IPS DF 6.9 (cell line): ENCODE measurements around the gene SLC9A1.

Experiments used
- DNase-seq: peaks from one replicate; pipeline ENCODE4 v3.0.0-alpha.2; 2013; ENCODE audit warnings: low read depth, low spot score
- H3K27ac ChIP-seq: one replicate; pipeline ENCODE4 v1.5.1; 2013; ENCODE audit warnings: low read length, control low read depth
- H3K27me3 ChIP-seq: 2 replicates; pipeline ENCODE4 v1.6.1; 2013; ENCODE audit warnings: mild to moderate bottlenecking, low read length; ENCODE audit not compliant: control insufficient read depth, insufficient read depth
- H3K36me3 ChIP-seq: 2 replicates; pipeline ENCODE4 v1.6.1; 2013; ENCODE audit warnings: low read length; ENCODE audit not compliant: control insufficient read depth, insufficient read depth
- H3K4me1 ChIP-seq: 2 replicates; pipeline ENCODE4 v1.6.1; 2013; ENCODE audit warnings: low read length; ENCODE audit not compliant: control insufficient read depth, insufficient read depth
- H3K4me3 ChIP-seq: 2 replicates; pipeline ENCODE4 v1.5.1; 2013; ENCODE audit warnings: mild to moderate bottlenecking, low read length
- H3K9me3 ChIP-seq: 2 replicates; pipeline ENCODE4 v1.6.1; 2013; ENCODE audit warnings: low read length, inconsistent platforms; ENCODE audit not compliant: control insufficient read depth, insufficient read depth
- WGBS: extraction: QIAGEN DNeasy Blood & Tissue Kit; methylation state at CpG from one replicate; pipeline ENCODE4 v1.1.7; 2013; ENCODE audit warnings: mixed read lengths, missing lambda C conversion rate; ENCODE audit not compliant: insufficient read length, insufficient coverage; 5-methylcytosine and 5-hydroxymethylcytosine counted together

The SLC9A1 gene

GRCh38 chr1:27106561-27107323, 48.2 kb downstream of the SLC9A1 start:
- Histone ChIP-seq H3K27me3 (no peaks in the 10 kb centered on the region), H3K4me3 (no peak overlapping the region), H3K36me3 (no peaks in the 10 kb centered on the region), H3K27ac (no peak overlapping the region), H3K9me3 (no peaks in the 10 kb centered on the region), H3K4me1 (peaks cover 2% of the 10 kb centered on the region; the same call in 1 of the 2 replicates)
- WGBS = no CpG with 5 or more reads among the region's 7 CpGs
- no peak for DNase-seq

GRCh38 chr1:27105018-27105417, 49.9 kb downstream of the SLC9A1 start:
- peaks cover 6% of the 10 kb centered on the region for H3K4me1 ChIP-seq
- no peaks in the 10 kb centered on the region for H3K9me3 ChIP-seq
- H3K4me3 ChIP-seq = no peak overlapping the region
- DNase-seq = no peak
- no peaks in the 10 kb centered on the region; the same call in 1 of the 2 replicates for H3K36me3 ChIP-seq
- H3K27ac ChIP-seq = no peak overlapping the region
- no peaks in the 10 kb centered on the region for H3K27me3 ChIP-seq
- WGBS = no CpG with 5 or more reads among the region's 2 CpGs

- no peaks in the 10 kb centered on the region for H3K27me3 ChIP-seq
- H3K4me3 ChIP-seq = no peak overlapping the region
- no peaks in the 10 kb centered on the region for H3K9me3 ChIP-seq
- no peaks in the 10 kb centered on the region; the same call in 1 of the 2 replicates for H3K36me3 ChIP-seq
- H3K4me1 ChIP-seq = peaks cover 12% of the 10 kb centered on the region
- DNase-seq = no peak
- no CpG with 5 or more reads among the region's 4 CpGs for WGBS
- H3K27ac ChIP-seq = no peak overlapping the region
Observed at GRCh38 chr1:27103498-27103897, 51.4 kb downstream of the SLC9A1 start.

- Histone ChIP-seq H3K27ac (no peak overlapping the region), H3K36me3 (no peaks in the 10 kb centered on the region; the same call in 1 of the 2 replicates), H3K4me1 (peaks cover 12% of the 10 kb centered on the region), H3K9me3 (no peaks in the 10 kb centered on the region), H3K4me3 (no peak overlapping the region), H3K27me3 (no peaks in the 10 kb centered on the region)
- DNase-seq = peak; percentile 67
- no CpG with 5 or more reads among the region's 15 CpGs for WGBS
Observed at GRCh38 chr1:27102707-27103468, 52.0 kb downstream of the SLC9A1 start.

- H3K27ac ChIP-seq = no peak overlapping the region
- no peaks in the 10 kb centered on the region for H3K27me3 ChIP-seq
- H3K4me3 ChIP-seq = no peak overlapping the region
- H3K9me3 ChIP-seq = no peaks in the 10 kb centered on the region
- DNase-seq = no peak
- WGBS = no CpG with 5 or more reads among the region's 17 CpGs
- peaks cover 12% of the 10 kb centered on the region for H3K4me1 ChIP-seq
- H3K36me3 ChIP-seq = no peaks in the 10 kb centered on the region; the same call in 1 of the 2 replicates
Observed at GRCh38 chr1:27102134-27102706, 52.7 kb downstream of the SLC9A1 start.

- no CpG with 5 or more reads among the region's 15 CpGs for WGBS
- no peak for DNase-seq
- H3K4me3 ChIP-seq = no peak overlapping the region
Observed at GRCh38 chr1:27101696-27102095, 53.2 kb downstream of the SLC9A1 start.

GRCh38 chr1:27101054-27101491, 53.9 kb downstream of the SLC9A1 start:
- Histone ChIP-seq H3K27ac (no peak overlapping the region), H3K4me1 (peaks cover 10% of the 10 kb centered on the region), H3K27me3 (no peaks in the 10 kb centered on the region), H3K4me3 (no peak overlapping the region), H3K36me3 (no peaks in the 10 kb centered on the region; the same call in 1 of the 2 replicates), H3K9me3 (no peaks in the 10 kb centered on the region)
- WGBS = no CpG with 5 or more reads among the region's 11 CpGs
- DNase-seq = no peak

More at GRCh38 chr1:27101696-27102095, 53.2 kb downstream of the SLC9A1 start:
- H3K36me3 ChIP-seq = no peaks in the 10 kb centered on the region; the same call in 1 of the 2 replicates
- H3K27me3 ChIP-seq = no peaks in the 10 kb centered on the region
- no peaks in the 10 kb centered on the region for H3K9me3 ChIP-seq
- H3K4me1 ChIP-seq = peaks cover 12% of the 10 kb centered on the region
- no peak overlapping the region for H3K27ac ChIP-seq

GRCh38 chr1:27100335-27101053, 54.4 kb downstream of the SLC9A1 start:
- H3K9me3 ChIP-seq = no peaks in the 10 kb centered on the region
- WGBS = no CpG with 5 or more reads among the region's 33 CpGs
- H3K36me3 ChIP-seq = no peaks in the 10 kb centered on the region; the same call in 1 of the 2 replicates
- H3K4me1 ChIP-seq = peaks cover 10% of the 10 kb centered on the region
- no peak for DNase-seq
- no peak overlapping the region for H3K4me3 ChIP-seq
- no peaks in the 10 kb centered on the region for H3K27me3 ChIP-seq
- H3K27ac ChIP-seq = no peak overlapping the region

GRCh38 chr1:27099587-27100334, 55.2 kb downstream of the SLC9A1 start:
- Histone ChIP-seq H3K36me3 (no peaks in the 10 kb centered on the region; the same call in 1 of the 2 replicates), H3K27me3 (no peaks in the 10 kb centered on the region), H3K4me3 (no peak overlapping the region), H3K4me1 (peaks cover 10% of the 10 kb centered on the region), H3K27ac (no peak overlapping the region), H3K9me3 (no peaks in the 10 kb centered on the region)
- no CpG with 5 or more reads among the region's 15 CpGs for WGBS
- no peak for DNase-seq
